A204.1 (cell line): Measurements from ENCODE around the gene CXADR.
"Not testable (repeated sequence)": the region's sequence is repeated elsewhere in the genome, so short reads cannot be mapped to it uniquely, and the experiment has no call there.

Experiments
- FAIRE-seq: peaks from 2 replicates; lab custom pipeline; 2012; peaks lifted over from hg19 to GRCh38; lab: Jason Lieb, UNC

CXADR gene

GRCh38 chr21:17512253-17513213 is at the start of gene CXADR:
CXADR (plus strand) TSS chr21:17513043; CDS start chr21:17513130, 87 bp downstream.
- no peak for FAIRE-seq

- no peak for FAIRE-seq
Observed at GRCh38 chr21:17466166-17466565, 46.7 kb upstream of the CXADR start.

- FAIRE-seq, result no peak
Observed at GRCh38 chr21:17467392-17467791, 45.5 kb upstream of the CXADR start.

GRCh38 chr21:17467829-17468228 is 45.0 kb upstream of the CXADR start:
- FAIRE-seq, result no peak

- no peak for FAIRE-seq
Observed at GRCh38 chr21:17468698-17469097, 44.1 kb upstream of the CXADR start.

- no peak for FAIRE-seq
Observed at GRCh38 chr21:17469727-17470126, 43.1 kb upstream of the CXADR start.

GRCh38 chr21:17472182-17472581 is 40.7 kb upstream of the CXADR start:
- FAIRE-seq, result no peak

GRCh38 chr21:17472592-17473271 is 40.1 kb upstream of the CXADR start:
- FAIRE-seq, result no peak

- FAIRE-seq, result no peak
Observed at GRCh38 chr21:17476006-17476405, 36.8 kb upstream of the CXADR start.

GRCh38 chr21:17478156-17478555 is 34.7 kb upstream of the CXADR start:
- FAIRE-seq, result not testable (repeated sequence)

- FAIRE-seq, result no peak
Observed at GRCh38 chr21:17479606-17480005, 33.2 kb upstream of the CXADR start.

- no peak for FAIRE-seq
Observed at GRCh38 chr21:17482928-17483327, 29.9 kb upstream of the CXADR start.

GRCh38 chr21:17488620-17489019 is 24.2 kb upstream of the CXADR start:
- FAIRE-seq, result no peak

GRCh38 chr21:17489565-17489964 is 23.3 kb upstream of the CXADR start:
- peak; percentile 76 for FAIRE-seq

GRCh38 chr21:17491716-17492414 is 21.0 kb upstream of the CXADR start:
- no peak for FAIRE-seq

- no peak for FAIRE-seq
Observed at GRCh38 chr21:17492415-17493168, 20.3 kb upstream of the CXADR start.

- no peak for FAIRE-seq
Observed at GRCh38 chr21:17494051-17494450, 18.8 kb upstream of the CXADR start.

GRCh38 chr21:17495680-17496079 is 17.2 kb upstream of the CXADR start:
- FAIRE-seq, result no peak

GRCh38 chr21:17497316-17497715 is 15.5 kb upstream of the CXADR start:
- no peak for FAIRE-seq

- FAIRE-seq, result no peak
Observed at GRCh38 chr21:17498586-17498985, 14.3 kb upstream of the CXADR start.

- FAIRE-seq, result no peak
Observed at GRCh38 chr21:17501107-17502006, 11.5 kb upstream of the CXADR start.
